ENCODE measurements around the gene TIMM22. TPM values are rescaled to one million over a fixed set of nuclear protein-coding genes. Genes with fewer than 3 reads are reported as not detected.
A peak's percentile ranks its signal among the peaks of the same experiment; 100 is the strongest.

The TIMM22 gene
- total RNA-seq, 1 donor from 2014 or later, result 19.5 TPM

GRCh38 chr17:1012823-1013728 is 16.1 kb downstream of the TIMM22 start:
- DNase-seq (ENCODE audit: low read depth, low spot score), result no peak
- H3K9me3 Mint-ChIP-seq, result no peaks in the 10 kb centered on the region
- no peaks in the 10 kb centered on the region for H3K4me1 Mint-ChIP-seq

GRCh38 chr17:1013729-1014090 is 16.8 kb downstream of the TIMM22 start:
- Mint-ChIP-seq H3K27ac (ENCODE audit: unreplicated experiment) (no peak overlapping the region), H3K36me3 (ENCODE audit: low read depth) (no peaks in the 10 kb centered on the region), H3K9me3 (no peaks in the 10 kb centered on the region), H3K4me3 (no peak overlapping the region), H3K27me3 (ENCODE audit: low read depth) (no peaks in the 10 kb centered on the region), H3K4me1 (no peaks in the 10 kb centered on the region)
- TF ChIP-seq CTCF (conservative IDR thresholded peaks at IDR 0.05), result no peak
- no peak for DNase-seq (ENCODE audit: low read depth, low spot score)

More at GRCh38 chr17:1012823-1013728, 16.1 kb downstream of the TIMM22 start:
- TF ChIP-seq CTCF (conservative IDR thresholded peaks at IDR 0.05), result no peak
- no peaks in the 10 kb centered on the region for H3K27me3 Mint-ChIP-seq (ENCODE audit: low read depth)
- no peak overlapping the region for H3K4me3 Mint-ChIP-seq
- no peaks in the 10 kb centered on the region for H3K36me3 Mint-ChIP-seq (ENCODE audit: low read depth)
- peak overlapping the region; percentile 57 for H3K27ac Mint-ChIP-seq (ENCODE audit: unreplicated experiment)

- Mint-ChIP-seq H3K4me1 (no peaks in the 10 kb centered on the region), H3K27ac (ENCODE audit: unreplicated experiment) (no peak overlapping the region), H3K36me3 (ENCODE audit: low read depth) (no peaks in the 10 kb centered on the region), H3K9me3 (no peaks in the 10 kb centered on the region), H3K27me3 (ENCODE audit: low read depth) (no peaks in the 10 kb centered on the region), H3K4me3 (no peak overlapping the region)
- TF ChIP-seq CTCF (conservative IDR thresholded peaks at IDR 0.05), result no peak
- DNase-seq (ENCODE audit: low read depth, low spot score), result no peak
Measured at GRCh38 chr17:1018547-1018946, 21.6 kb downstream of the TIMM22 start.

GRCh38 chr17:1019451-1019850 is 22.5 kb downstream of the TIMM22 start:
- Mint-ChIP-seq H3K27ac (ENCODE audit: unreplicated experiment) (peak overlapping the region; percentile 83), H3K27me3 (ENCODE audit: low read depth) (no peaks in the 10 kb centered on the region), H3K4me3 (no peak overlapping the region), H3K9me3 (no peaks in the 10 kb centered on the region), H3K4me1 (no peaks in the 10 kb centered on the region), H3K36me3 (ENCODE audit: low read depth) (no peaks in the 10 kb centered on the region)
- no peak for TF ChIP-seq CTCF (conservative IDR thresholded peaks at IDR 0.05)
- no peak for DNase-seq (ENCODE audit: low read depth, low spot score)

- TF ChIP-seq CTCF (conservative IDR thresholded peaks at IDR 0.05), result no peak
- Mint-ChIP-seq H3K4me3 (no peak overlapping the region), H3K36me3 (ENCODE audit: low read depth) (no peaks in the 10 kb centered on the region), H3K9me3 (no peaks in the 10 kb centered on the region), H3K27me3 (ENCODE audit: low read depth) (no peaks in the 10 kb centered on the region), H3K4me1 (peaks cover 5% of the 10 kb centered on the region), H3K27ac (ENCODE audit: unreplicated experiment) (no peak overlapping the region)
- no peak for DNase-seq (ENCODE audit: low read depth, low spot score)
Measured at GRCh38 chr17:1021147-1021546, 24.2 kb downstream of the TIMM22 start.
